Activated CD4-positive, alpha-beta T cell treated with anti-CD3 and anti-CD28 coated beads for 24 hours (primary cell): Measurements from ENCODE around the gene CFAP298.
A peak's percentile ranks its signal among the peaks of the same experiment; 100 is the strongest.
"Not testable (repeated sequence)": the region's sequence is repeated elsewhere in the genome, so short reads cannot be mapped to it uniquely, and the experiment has no call there.

Experiments used
- DNase-seq, 2 donors: peaks; one replicate each; pipeline ENCODE4 v3.0.0-alpha.2; 2020; ENCODE audit warnings: low read depth in 2 of 2

Gene CFAP298

GRCh38 chr21:32612075-32612998, at the start of gene CFAP298:
Gene CFAP298 (minus strand): TSS chr21:32612377. CDS start chr21:32612243, 134 bp downstream.
- DNase-seq, result peak; percentile 69 to 71

- not testable (repeated sequence) for DNase-seq
These were observed 49.0 kb upstream of the CFAP298 start for GRCh38 chr21:32661026-32661782.

- DNase-seq, result no peak
These were observed 46.3 kb upstream of the CFAP298 start for GRCh38 chr21:32658524-32658923.

GRCh38 chr21:32653326-32653901, 41.2 kb upstream of the CFAP298 start:
- peak in 1 of 2 donors; percentile 3 for DNase-seq

GRCh38 chr21:32648165-32648564, 36.0 kb upstream of the CFAP298 start:
- no peak for DNase-seq

- no peak for DNase-seq
These were observed 33.3 kb upstream of the CFAP298 start for GRCh38 chr21:32645261-32646182.

- DNase-seq, result no peak
These were observed 29.8 kb upstream of the CFAP298 start for GRCh38 chr21:32641710-32642698.

- DNase-seq, result no peak
These were observed 14.5 kb upstream of the CFAP298 start for GRCh38 chr21:32626621-32627196.

- DNase-seq, result not testable (repeated sequence)
These were observed 6.0 kb upstream of the CFAP298 start for GRCh38 chr21:32618218-32618617.

- no peak for DNase-seq
These were observed 1.4 kb upstream of the CFAP298 start for GRCh38 chr21:32613436-32614043.

GRCh38 chr21:32612999-32613337, 791 bp upstream of the CFAP298 start:
- DNase-seq, result no peak

- DNase-seq, result peak in 1 of 2 donors; percentile 28
These were observed 643 bp downstream of the CFAP298 start for GRCh38 chr21:32611471-32611997.

GRCh38 chr21:32610940-32611339, 1.2 kb downstream of the CFAP298 start:
- DNase-seq, result not testable (repeated sequence)

- no peak for DNase-seq
These were observed 3.3 kb downstream of the CFAP298 start for GRCh38 chr21:32608851-32609250.

GRCh38 chr21:32605469-32605868, 6.7 kb downstream of the CFAP298 start:
- no peak for DNase-seq

- DNase-seq, result no peak
These were observed 7.7 kb downstream of the CFAP298 start for GRCh38 chr21:32604464-32604863.

GRCh38 chr21:32603131-32603530, 9.0 kb downstream of the CFAP298 start:
- DNase-seq, result no peak

GRCh38 chr21:32602099-32602498, 10.1 kb downstream of the CFAP298 start:
- DNase-seq, result no peak

GRCh38 chr21:32599526-32599925, 12.7 kb downstream of the CFAP298 start:
- no peak for DNase-seq
